ENCODE measurements around the gene HVCN1.

DNA sequence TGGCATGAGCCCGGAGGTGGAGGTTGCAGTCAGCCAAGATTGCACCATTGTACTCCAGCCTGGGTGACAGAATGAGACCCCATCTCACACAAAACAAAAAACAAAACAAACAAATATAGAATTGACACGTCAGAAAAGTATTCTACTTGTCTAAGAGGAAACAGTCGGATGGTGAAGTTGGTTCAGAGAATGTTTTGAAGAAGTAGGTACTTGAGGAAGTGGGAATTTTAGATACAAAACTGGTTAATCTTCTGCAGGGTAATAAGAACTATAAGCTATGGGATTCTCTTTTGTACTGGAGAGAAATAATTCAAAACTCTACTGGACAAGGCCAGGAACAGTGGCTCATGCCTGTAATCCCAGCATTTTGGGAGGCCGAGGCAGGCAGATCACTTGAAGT is 89.6 kb downstream of the HVCN1 start:
- TF ChIP-seq EP300 (IDR thresholded peaks at IDR 0.05; ENCODE audit: borderline replicate concordance) (no peak), NFIC (IDR thresholded peaks at IDR 0.05) (no peak), EGR1 (IDR thresholded peaks at IDR 0.05) (no peak), TAF1 (IDR thresholded peaks at IDR 0.05; ENCODE audit: low read depth) (no peak), FOXM1 (IDR thresholded peaks at IDR 0.05; ENCODE audit: borderline replicate concordance, low read depth) (no peak), YY1 (IDR thresholded peaks at IDR 0.05; ENCODE audit: low read depth) (no peak), TEAD4 (IDR thresholded peaks at IDR 0.05) (no peak), RAD21 (IDR thresholded peaks at IDR 0.05; ENCODE audit: low read depth) (no peak)
- TF ChIP-seq, protein P1, sequence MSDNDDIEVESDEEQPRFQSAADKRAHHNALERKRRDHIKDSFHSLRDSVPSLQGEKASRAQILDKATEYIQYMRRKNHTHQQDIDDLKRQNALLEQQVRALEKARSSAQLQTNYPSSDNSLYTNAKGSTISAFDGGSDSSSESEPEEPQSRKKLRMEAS (IDR thresholded peaks at IDR 0.05): no peak

Data from Ishikawa (cell line).